Daoy (cell line): Measurements from ENCODE around the gene SAP25. TPM values are rescaled to one million over a fixed set of nuclear protein-coding genes. Genes with fewer than 3 reads are reported as not detected.
"Not testable (repeated sequence)": the region's sequence is repeated elsewhere in the genome, so short reads cannot be mapped to it uniquely, and the experiment has no call there.

ENCODE experiments used
- DNase-seq: peaks from one replicate; pipeline ENCODE4 v3.0.0-alpha.2; 2015; ENCODE audit warnings: low read depth
- total RNA-seq: library from RNA; depleted of rRNA; stranded (reverse); fragments of >200 nt; shearing (Covaris generic); gene quantifications from 2 replicates; pipeline ENCODE4 v1.2.3, GENCODE V29; 2014; rRNA removed

Gene SAP25
- total RNA-seq, 1 experiment from 2014 or later = 0.80 TPM

- DNase-seq = not testable (repeated sequence)
Measured at GRCh38 chr7:100535982-100536381, 37.7 kb downstream of the SAP25 start.

- no peak for DNase-seq
Measured at GRCh38 chr7:100532165-100533022, 41.3 kb downstream of the SAP25 start.

- DNase-seq = not testable (repeated sequence)
Measured at GRCh38 chr7:100528108-100528866, 45.4 kb downstream of the SAP25 start.

GRCh38 chr7:100523192-100523591 is 50.5 kb downstream of the SAP25 start:
- not testable (repeated sequence) for DNase-seq

Other genes with a start within 250 kb of the SAP25 start
- 15.6 and 24.5 TPM in 2 replicates for gene PILRB, start 215.8 kb downstream of the SAP25 start, total RNA-seq
- 0.69 TPM in 1 of 2 replicates, not detected in the other for gene PILRA, start 200.4 kb downstream of the SAP25 start, total RNA-seq
- gene ZCWPW1, start 145.2 kb downstream of the SAP25 start, total RNA-seq = 1.5 and 5.2 TPM in 2 replicates
- 65.9 and 79.5 TPM in 2 replicates for gene MEPCE, start 144.1 kb downstream of the SAP25 start, total RNA-seq
- gene PPP1R35, start 137.4 kb downstream of the SAP25 start, total RNA-seq = 70.3 and 92.8 TPM in 2 replicates
- gene SPACDR, start 109.6 kb downstream of the SAP25 start, total RNA-seq = 1.6 TPM in 1 of 2 replicates, not detected in the other
- 36.6 and 47.4 TPM in 2 replicates for gene TSC22D4, start 94.7 kb downstream of the SAP25 start, total RNA-seq
- 0.06 TPM in 1 of 2 replicates, not detected in the other for gene NYAP1, start 90.0 kb downstream of the SAP25 start, total RNA-seq
- 16.9 and 19.1 TPM in 2 replicates for gene AGFG2, start 34.7 kb downstream of the SAP25 start, total RNA-seq
- gene LRCH4, start 12.2 kb upstream of the SAP25 start, total RNA-seq = 32.2 and 41.0 TPM in 2 replicates
- gene FBXO24, start 12.4 kb upstream of the SAP25 start, total RNA-seq = 0.17 TPM in 1 of 2 replicates, not detected in the other
- 21.3 and 32.9 TPM in 2 replicates for gene PCOLCE, start 28.5 kb upstream of the SAP25 start, total RNA-seq
- 9.7 and 11.3 TPM in 2 replicates for gene MOSPD3, start 38.6 kb upstream of the SAP25 start, total RNA-seq
- gene TFR2, start 67.7 kb upstream of the SAP25 start, total RNA-seq = 2.4 and 4.6 TPM in 2 replicates
- not detected in 2 replicates for gene ACTL6B, start 82.5 kb upstream of the SAP25 start, total RNA-seq
- 58.9 and 77.1 TPM in 2 replicates for gene GNB2, start 99.8 kb upstream of the SAP25 start, total RNA-seq
- gene GIGYF1, start 120.3 kb upstream of the SAP25 start, total RNA-seq = 12.0 and 27.3 TPM in 2 replicates
- gene POP7, start 132.2 kb upstream of the SAP25 start, total RNA-seq = 146 and 197 TPM in 2 replicates
- gene EPO, start 146.6 kb upstream of the SAP25 start, total RNA-seq = not detected in 2 replicates
- gene ZAN, start 159.7 kb upstream of the SAP25 start, total RNA-seq = not detected in 2 replicates